Medulla oblongata (tissue), 1 donor: ENCODE results near the gene GALNT4.

Source experiments
- DNase-seq: peaks from one replicate; pipeline ENCODE4 v3.0.0-alpha.2; 2015; ENCODE audit errors: extremely low spot score

Gene GALNT4

GRCh38 chr12:89524541-89525304 is at the start of gene GALNT4:
Gene GALNT4, minus strand, starts transcription at chr12:89524796. Its CDS starts 247 bp downstream, at chr12:89524549.
- peak; percentile 94 for DNase-seq

- DNase-seq = no peak
Measured at GRCh38 chr12:89573051-89573810, 48.6 kb upstream of the GALNT4 start.

- no peak for DNase-seq
Measured at GRCh38 chr12:89571491-89572195, 47.0 kb upstream of the GALNT4 start.

GRCh38 chr12:89568484-89568883 is 43.9 kb upstream of the GALNT4 start:
- no peak for DNase-seq

DNA sequence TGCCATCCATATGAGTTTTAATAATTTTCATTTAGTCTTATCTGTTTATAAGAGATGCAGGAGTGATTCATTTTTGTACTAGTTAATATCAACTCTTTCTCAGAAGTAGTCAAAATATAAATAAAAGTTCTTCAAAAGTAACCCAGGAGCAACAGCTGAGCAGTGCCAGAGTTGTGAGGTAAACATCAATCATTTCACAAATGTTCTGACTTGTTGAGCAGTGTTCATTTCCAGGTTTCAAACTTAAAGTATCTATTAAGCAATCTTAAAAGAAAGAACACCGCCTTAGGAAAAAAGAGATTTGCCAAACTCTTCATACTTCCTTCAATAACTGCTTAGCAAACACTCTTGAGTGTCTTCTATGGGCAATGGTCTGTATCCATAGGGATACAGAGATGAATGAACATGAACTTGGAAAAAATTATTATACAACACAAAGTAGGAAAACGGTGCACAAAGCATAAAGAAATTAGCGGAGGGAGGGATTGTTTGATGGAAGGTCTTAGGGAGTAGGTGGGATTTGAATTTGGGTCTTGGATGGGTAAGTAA is 43.2 kb upstream of the GALNT4 start:
- DNase-seq = no peak

DNA sequence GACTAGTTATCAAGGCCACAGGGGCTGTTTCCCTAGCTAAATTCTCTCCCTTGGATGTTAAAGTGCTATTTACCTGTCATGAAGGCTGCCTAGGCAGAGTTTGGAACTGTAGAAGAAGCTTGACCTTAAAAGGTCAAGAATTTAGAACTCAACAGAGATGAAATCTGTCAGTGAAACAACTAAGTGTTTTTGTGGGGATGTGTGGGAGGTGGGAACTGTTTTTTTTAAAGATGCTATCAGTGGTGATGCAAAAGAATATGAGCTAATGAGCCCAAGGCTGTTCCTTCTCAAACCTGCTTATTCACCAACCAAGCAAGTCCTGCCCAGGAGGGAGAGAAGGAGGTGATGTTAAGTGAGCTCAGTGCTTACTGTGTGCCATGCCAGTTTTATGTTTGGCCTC is 42.0 kb upstream of the GALNT4 start:
- no peak for DNase-seq

DNA sequence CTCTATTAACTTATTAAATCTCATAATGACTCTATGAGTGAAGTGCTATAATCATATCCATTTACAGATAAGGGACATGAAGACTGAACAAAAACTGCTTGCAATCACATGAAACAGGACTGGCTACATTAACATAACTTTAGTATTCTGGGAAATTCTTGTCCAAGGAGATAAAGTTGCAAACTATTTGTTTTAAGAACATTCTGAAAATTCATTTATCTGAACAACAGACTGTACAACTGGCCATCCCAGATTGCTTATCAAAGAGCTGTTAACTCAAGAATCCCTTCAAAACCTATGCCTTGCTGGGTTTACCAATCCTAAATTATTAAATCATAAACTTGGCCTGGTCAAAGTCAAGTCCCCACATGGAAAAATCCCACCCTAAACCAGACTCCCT is 40.4 kb upstream of the GALNT4 start:
- no peak for DNase-seq

- no peak for DNase-seq
Measured at GRCh38 chr12:89559753-89560152, 35.2 kb upstream of the GALNT4 start.

GRCh38 chr12:89556976-89557375 is 32.4 kb upstream of the GALNT4 start:
- DNase-seq = peak; percentile 30

DNA sequence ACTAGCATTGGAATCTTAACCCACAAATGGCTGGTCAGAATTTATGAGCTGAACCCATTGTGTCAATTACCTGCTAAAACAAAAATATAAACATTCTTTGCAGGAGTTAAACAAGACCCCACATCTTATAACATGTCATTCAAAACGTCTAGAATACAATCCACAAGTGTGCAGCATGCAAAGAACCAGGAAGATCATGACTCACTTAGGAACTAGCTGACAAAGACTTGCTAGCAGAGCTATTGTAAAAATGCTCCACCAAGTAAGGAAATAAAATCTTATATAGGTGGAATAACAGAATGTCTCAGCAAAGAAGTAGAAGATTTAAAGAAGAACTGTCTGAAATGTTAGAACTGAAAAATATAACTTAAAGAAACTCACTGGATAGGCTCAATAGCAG is 27.8 kb upstream of the GALNT4 start:
- DNase-seq = no peak

- DNase-seq = no peak
Measured at GRCh38 chr12:89551747-89552146, 27.2 kb upstream of the GALNT4 start.

DNA sequence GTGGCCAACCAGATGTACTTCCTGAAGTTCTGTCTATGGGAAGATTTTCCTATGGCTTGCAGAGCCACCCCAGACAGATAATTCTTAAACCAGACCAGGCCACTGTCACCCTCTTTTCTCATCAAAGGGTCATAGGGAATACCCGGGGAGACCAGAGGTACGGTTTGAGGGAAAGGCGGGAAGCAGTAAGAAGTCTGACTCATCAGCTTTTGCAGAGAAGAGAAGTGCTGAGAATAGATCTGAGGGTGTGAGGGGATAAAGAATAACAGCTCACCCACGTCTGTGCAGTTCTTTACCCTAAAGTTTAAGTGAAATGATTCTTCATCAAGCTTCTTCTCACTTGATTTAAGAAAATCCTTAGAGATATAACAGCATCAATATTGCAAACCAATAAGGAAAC is 22.5 kb upstream of the GALNT4 start:
- no peak for DNase-seq

- no peak for DNase-seq
Measured at GRCh38 chr12:89546151-89546550, 21.6 kb upstream of the GALNT4 start.

- peak; percentile 48 for DNase-seq
Measured at GRCh38 chr12:89544681-89545184, 20.1 kb upstream of the GALNT4 start.

- no peak for DNase-seq
Measured at GRCh38 chr12:89544022-89544421, 19.4 kb upstream of the GALNT4 start.

DNA sequence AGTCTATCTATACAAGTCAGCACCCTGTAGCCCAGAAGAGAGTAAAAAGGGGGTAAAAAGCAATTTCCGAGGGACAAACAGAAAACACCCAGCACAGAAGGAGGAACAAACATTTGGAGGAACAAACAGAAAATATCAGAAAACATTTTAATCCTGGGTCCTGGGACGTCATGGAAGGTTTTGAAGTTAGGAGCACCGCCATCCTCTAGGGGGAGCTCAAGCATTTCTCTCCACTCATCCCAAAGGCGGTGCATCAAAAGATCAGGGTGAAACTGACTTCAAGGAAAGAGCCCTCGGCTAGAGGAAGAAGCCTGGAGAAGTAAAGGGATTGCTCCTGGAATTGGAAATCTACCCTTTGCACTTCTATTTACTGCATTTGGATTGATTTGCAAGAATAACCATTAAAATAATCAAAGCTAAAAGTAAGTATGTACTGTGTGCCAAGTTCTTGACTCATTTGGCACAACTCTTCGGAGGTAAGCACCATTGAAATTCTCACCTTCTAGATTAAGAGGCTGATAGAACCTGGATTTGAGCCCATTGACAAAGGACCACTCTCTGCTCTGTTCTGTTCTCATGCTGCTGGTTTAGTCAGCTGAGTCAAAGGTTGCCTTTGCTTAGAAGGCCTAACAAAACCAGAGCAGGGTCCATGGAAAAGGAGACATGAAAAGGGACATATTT is 18.5 kb upstream of the GALNT4 start:
- peak; percentile 89 for DNase-seq

DNA sequence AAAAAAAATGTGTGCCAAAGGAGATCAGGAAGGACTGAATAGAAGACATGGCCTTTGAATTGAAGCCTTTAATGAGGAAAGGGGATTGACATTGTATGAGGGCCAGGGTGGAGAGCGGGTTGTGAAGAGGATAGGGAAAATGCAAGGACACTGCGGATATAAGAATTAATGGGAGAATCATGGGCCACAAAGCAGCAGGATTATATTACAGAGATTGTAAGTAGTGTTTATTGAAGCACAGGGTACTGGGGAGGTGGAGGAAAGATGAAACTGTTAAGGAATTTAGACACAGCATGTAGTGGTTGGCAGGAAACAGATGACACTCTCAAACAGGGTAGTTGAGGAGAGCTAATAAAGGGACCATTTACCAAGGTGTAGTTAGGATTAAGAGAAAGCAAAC is 17.6 kb upstream of the GALNT4 start:
- DNase-seq = no peak

DNA sequence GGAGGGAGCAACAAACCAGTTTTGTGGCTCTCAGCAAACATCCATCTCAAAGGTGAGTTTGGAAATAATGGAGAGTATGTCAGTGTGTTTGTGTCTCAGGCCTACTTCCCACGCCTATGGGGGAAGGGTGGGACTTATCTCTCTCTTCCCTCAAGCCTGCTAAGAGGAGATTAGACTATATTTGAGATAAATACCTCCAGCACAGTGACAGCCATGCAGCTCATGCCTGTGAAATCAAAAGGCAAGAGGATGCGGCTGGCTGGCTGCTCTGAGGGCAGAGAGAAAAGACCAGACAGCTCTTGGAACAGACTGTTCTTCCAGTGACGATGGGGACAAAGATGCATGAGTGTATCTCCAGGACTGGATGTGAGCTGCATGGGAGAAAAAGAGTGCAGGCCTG is 16.0 kb upstream of the GALNT4 start:
- no peak for DNase-seq

DNA sequence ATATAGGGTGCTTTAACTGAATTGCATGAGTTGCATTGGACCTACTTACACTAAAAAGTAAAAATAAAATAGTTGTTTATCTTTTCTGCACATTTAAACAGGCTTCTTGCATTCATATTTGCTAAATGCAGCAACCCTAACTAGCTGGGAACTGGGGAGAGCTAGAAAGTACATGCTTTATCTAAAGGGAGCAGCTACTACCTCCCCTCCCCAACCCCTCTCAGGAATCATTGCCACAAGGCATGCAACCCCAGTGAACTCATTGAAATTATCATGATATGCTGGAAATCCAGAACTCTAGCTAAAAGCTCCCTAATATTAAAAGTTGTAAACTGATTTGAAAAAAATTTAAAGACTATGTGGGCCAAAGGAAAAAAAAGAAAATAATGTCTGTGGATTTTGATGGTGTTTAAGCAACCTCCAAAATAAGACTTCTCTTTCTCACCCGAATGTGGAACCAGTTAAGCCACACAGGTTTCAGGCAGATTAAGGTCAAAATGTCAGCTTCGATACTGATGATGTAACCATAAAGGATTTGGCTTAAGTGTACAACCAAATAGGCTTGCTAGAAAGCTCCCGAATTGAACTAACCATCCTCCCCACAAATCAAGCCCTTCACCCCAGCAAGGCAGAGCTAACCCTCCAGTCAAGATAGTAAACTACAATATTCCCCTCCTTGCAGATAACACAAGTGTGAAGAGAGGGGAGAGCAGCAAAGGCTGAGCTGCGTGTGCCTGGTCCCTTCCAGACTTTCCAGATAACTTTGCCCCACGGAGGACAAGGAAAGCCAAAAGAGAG is 15.0 kb upstream of the GALNT4 start:
- DNase-seq = no peak

DNA sequence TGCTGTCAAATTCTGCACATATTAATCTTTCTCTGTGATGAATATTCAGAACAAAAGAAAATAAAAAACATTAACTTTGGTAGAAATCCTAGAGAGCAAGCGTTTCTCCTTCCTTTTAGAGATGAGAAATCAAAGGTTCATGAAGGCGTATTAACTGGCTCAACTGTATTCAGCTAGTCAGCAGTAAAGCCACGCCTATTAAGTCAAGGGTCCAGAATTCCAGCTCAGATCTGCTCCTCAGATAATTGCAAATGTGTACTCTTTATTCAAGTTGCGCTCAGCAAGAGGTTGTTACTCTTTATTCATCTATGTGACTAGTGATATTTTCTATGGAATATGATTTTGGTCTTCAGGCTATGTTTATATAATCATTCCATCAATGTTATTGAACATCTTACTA is 14.3 kb upstream of the GALNT4 start:
- no peak for DNase-seq

DNA sequence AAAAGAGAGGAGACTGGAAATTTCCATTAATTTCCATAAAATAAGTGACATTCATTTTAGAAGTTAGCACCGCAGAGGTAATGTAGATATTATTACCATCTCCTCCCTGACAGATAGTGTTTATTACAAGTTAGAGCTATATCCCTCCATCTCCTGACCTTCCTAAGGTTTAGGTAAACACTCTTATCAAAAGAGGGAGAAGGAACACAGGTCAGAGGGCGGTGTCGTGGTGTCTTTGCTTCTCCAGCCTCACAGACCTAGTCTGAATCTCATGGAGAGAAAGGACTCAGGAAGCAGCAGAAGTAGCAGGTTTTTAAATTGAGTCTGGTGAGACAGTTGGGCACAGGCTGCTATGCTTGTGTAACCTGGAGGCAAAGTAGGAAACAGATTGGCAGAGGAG is 12.8 kb upstream of the GALNT4 start:
- DNase-seq = no peak
